Glutamatergic neuron (in vitro differentiated cells): ENCODE measurements around the gene EXPH5. TPM values are rescaled to one million over a fixed set of nuclear protein-coding genes. Genes with fewer than 3 reads are reported as not detected.

Experiments
- DNase-seq: peaks from one replicate; pipeline ENCODE4 v3.0.0; 2022
- H3K27ac Mint-ChIP-seq: one replicate; pipeline ENCODE4 v1.8.0; 2020; ENCODE audit warnings: mild to moderate bottlenecking, mixed read lengths, inconsistent platforms; ENCODE audit not compliant: unreplicated experiment
- H3K27me3 Mint-ChIP-seq: one replicate; pipeline ENCODE4 v1.8.0; 2020; ENCODE audit warnings: mild to moderate bottlenecking, moderate library complexity, mixed read lengths, inconsistent platforms; ENCODE audit not compliant: unreplicated experiment
- H3K36me3 Mint-ChIP-seq: one replicate; pipeline ENCODE4 v1.8.0; 2020; ENCODE audit warnings: mild to moderate bottlenecking, mixed read lengths, inconsistent platforms; ENCODE audit not compliant: unreplicated experiment
- H3K4me1 Mint-ChIP-seq: one replicate; pipeline ENCODE4 v1.8.0; 2020; ENCODE audit warnings: mild to moderate bottlenecking, low read depth, mixed read lengths, inconsistent platforms; ENCODE audit not compliant: unreplicated experiment
- H3K4me3 Mint-ChIP-seq: one replicate; pipeline ENCODE4 v1.8.0; 2020; ENCODE audit warnings: mild to moderate bottlenecking, mixed read lengths, inconsistent platforms; ENCODE audit not compliant: unreplicated experiment
- H3K9me3 Mint-ChIP-seq: one replicate; pipeline ENCODE4 v1.8.0; 2020; ENCODE audit warnings: mild to moderate bottlenecking, moderate library complexity, mixed read lengths, inconsistent platforms; ENCODE audit not compliant: unreplicated experiment
- total RNA-seq: library from RNA; stranded (reverse); fragmentation: NEBNext Ultra II Directional; extraction: Animal tissue kit (Norgen Biotek cat#: 25700); gene quantifications from one replicate; pipeline ENCODE4 v1.2.1, GENCODE V29; 2021; ENCODE audit not compliant: unreplicated experiment
- TF ChIP-seq, protein P1 (sequence below): fragments of 200-600 bp; sonication (generic); IDR thresholded peaks from one replicate; pipeline ENCODE4 v1.5.0; 2021; ENCODE audit not compliant: partially characterized antibody, unreplicated experiment

EXPH5 gene
- total RNA-seq, 1 donor from 2014 or later, result 0.44 TPM

DNA sequence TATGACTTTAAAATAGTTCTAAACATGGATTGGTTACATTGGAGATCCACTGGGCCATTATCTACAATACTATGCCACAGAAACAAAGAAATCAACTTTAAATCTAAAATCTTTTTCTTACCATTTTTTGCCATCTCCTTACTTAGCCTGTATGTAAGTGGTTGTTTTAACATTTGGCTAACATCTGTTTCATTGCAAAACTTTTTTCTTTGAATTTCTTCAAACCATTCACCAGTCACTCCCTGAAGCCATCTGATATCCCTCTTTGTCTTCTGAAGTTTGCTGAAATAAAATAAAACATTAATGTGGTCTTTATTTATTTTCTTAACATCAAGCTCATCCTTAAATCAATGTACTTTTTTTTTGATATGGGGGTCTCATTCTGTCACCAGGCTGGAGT is 52.0 kb downstream of the EXPH5 start:
- Mint-ChIP-seq H3K4me1 (peaks cover 6% of the 10 kb centered on the region), H3K36me3 (no peaks in the 10 kb centered on the region), H3K4me3 (no peak overlapping the region), H3K27ac (no peak overlapping the region), H3K27me3 (no peaks in the 10 kb centered on the region), H3K9me3 (no peaks in the 10 kb centered on the region)
- TF ChIP-seq, protein P1, sequence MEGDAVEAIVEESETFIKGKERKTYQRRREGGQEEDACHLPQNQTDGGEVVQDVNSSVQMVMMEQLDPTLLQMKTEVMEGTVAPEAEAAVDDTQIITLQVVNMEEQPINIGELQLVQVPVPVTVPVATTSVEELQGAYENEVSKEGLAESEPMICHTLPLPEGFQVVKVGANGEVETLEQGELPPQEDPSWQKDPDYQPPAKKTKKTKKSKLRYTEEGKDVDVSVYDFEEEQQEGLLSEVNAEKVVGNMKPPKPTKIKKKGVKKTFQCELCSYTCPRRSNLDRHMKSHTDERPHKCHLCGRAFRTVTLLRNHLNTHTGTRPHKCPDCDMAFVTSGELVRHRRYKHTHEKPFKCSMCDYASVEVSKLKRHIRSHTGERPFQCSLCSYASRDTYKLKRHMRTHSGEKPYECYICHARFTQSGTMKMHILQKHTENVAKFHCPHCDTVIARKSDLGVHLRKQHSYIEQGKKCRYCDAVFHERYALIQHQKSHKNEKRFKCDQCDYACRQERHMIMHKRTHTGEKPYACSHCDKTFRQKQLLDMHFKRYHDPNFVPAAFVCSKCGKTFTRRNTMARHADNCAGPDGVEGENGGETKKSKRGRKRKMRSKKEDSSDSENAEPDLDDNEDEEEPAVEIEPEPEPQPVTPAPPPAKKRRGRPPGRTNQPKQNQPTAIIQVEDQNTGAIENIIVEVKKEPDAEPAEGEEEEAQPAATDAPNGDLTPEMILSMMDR, result no peak
- no peak for DNase-seq

- H3K27me3 Mint-ChIP-seq, result no peaks in the 10 kb centered on the region
- H3K4me1 Mint-ChIP-seq, result peaks cover 6% of the 10 kb centered on the region
- H3K9me3 Mint-ChIP-seq, result no peaks in the 10 kb centered on the region
- DNase-seq, result no peak
- H3K27ac Mint-ChIP-seq, result no peak overlapping the region
- TF ChIP-seq, protein P1, result no peak
- H3K36me3 Mint-ChIP-seq, result no peaks in the 10 kb centered on the region
- no peak overlapping the region for H3K4me3 Mint-ChIP-seq
These were observed 55.1 kb downstream of the EXPH5 start for GRCh38 chr11:108538502-108538901.

DNA sequence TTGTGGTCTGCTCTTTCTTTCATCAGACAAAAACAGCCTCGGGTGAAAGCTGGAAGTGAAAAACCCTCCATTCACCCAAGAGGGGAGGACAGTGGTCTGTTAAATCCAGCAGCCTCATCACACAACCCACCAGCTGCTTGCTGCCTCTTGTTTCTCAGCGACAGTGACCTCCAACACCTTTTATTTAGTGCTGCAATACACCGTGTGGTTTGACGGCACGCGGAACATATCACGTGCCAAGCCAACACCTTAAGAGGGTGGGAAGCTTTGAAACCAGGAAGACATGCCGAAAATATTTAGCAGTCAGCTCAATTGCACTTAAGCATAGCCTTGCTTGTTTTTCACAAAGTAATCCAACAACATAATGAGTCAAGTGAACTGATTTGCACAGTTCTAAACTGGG is 55.5 kb downstream of the EXPH5 start:
- Mint-ChIP-seq H3K27me3 (no peaks in the 10 kb centered on the region), H3K4me3 (no peak overlapping the region), H3K27ac (no peak overlapping the region), H3K9me3 (no peaks in the 10 kb centered on the region), H3K4me1 (peaks cover 6% of the 10 kb centered on the region), H3K36me3 (no peaks in the 10 kb centered on the region)
- TF ChIP-seq, protein P1, result no peak
- DNase-seq, result no peak

DNA sequence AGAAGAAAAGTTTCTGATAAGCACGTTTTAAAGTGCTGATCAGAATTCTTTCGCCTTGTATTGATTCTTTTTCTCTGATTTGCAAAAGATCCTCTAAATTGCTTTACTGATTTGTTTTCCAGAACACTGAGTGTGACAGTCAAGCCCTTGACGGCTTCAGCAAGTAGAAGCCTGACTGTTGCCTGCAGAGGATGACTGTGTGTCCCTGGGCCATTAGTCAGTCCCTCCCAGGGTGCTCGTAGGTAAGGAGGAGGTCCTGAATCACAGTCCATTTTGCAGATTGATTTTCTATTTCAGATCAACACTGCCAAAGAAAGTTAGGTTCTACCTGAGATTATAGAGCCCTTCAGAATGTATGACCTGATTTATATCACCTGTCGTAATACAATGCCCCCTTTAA is 56.8 kb downstream of the EXPH5 start:
- Mint-ChIP-seq H3K27me3 (no peaks in the 10 kb centered on the region), H3K4me1 (peaks cover 6% of the 10 kb centered on the region), H3K4me3 (no peak overlapping the region), H3K27ac (no peak overlapping the region), H3K36me3 (no peaks in the 10 kb centered on the region), H3K9me3 (no peaks in the 10 kb centered on the region)
- DNase-seq, result no peak
- TF ChIP-seq, protein P1, result no peak

DNA sequence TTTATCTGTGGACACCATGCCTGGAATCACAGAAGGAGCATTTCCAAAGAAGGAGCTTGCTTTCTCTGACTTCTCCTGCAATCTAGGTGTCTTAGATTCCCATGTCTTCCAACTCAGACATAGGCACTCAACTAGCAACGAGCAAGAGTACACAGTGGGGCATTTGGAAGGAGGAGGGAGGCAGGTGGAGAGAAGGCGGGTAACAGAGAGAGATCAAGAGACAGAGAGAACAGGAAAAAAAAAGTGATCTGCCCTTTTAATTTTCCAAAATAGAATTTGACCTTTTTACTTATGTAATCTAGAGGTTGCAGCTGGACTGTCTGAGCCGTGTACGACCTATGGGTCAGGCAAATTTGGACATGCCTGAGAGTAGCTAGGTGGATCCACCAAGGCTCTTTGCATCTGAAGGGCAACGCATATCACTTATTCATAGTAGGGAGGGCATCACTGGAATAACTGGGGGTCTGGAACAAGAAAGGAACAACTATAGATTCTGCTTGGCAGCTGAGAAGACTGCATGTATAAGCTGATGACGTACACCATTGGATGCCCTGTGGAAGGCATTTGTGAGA is 58.1 kb downstream of the EXPH5 start:
- H3K36me3 Mint-ChIP-seq, result no peaks in the 10 kb centered on the region
- DNase-seq, result no peak

More for the DNA sequence above, 58.1 kb downstream of the EXPH5 start:
- Mint-ChIP-seq H3K27ac (no peak overlapping the region), H3K9me3 (no peaks in the 10 kb centered on the region), H3K27me3 (no peaks in the 10 kb centered on the region), H3K4me1 (peaks cover 6% of the 10 kb centered on the region), H3K4me3 (no peak overlapping the region)
- TF ChIP-seq, protein P1, result no peak
